Type B pancreatic cell (in vitro differentiated cells): ENCODE data around the gene HMGCR. TPM values are rescaled to one million over a fixed set of nuclear protein-coding genes. Genes with fewer than 3 reads are reported as not detected.
"Not testable (repeated sequence)": the region's sequence is repeated elsewhere in the genome, so short reads cannot be mapped to it uniquely, and the experiment has no call there.

Experiments used
- DNase-seq: peaks from one replicate; pipeline ENCODE4 v3.0.0; 2021; ENCODE audit warnings: mixed read lengths; ENCODE audit not compliant: unreplicated experiment; ENCODE audit errors: extremely low spot score
- H3K27ac Mint-ChIP-seq: 2 replicates; pipeline ENCODE4 v1.8.0; 2021; ENCODE audit warnings: mild to moderate bottlenecking, mixed read lengths
- H3K27me3 Mint-ChIP-seq: 2 replicates; pipeline ENCODE4 v1.8.0; 2021; ENCODE audit warnings: mixed read lengths
- H3K36me3 Mint-ChIP-seq: 2 replicates; pipeline ENCODE4 v1.8.0; 2021; ENCODE audit warnings: mixed read lengths
- H3K4me1 Mint-ChIP-seq: one replicate; pipeline ENCODE4 v1.8.0; 2021; ENCODE audit warnings: mixed read lengths; ENCODE audit not compliant: unreplicated experiment
- H3K4me3 Mint-ChIP-seq: 2 replicates; pipeline ENCODE4 v1.8.0; 2021; ENCODE audit warnings: mild to moderate bottlenecking, mixed read lengths
- H3K9me3 Mint-ChIP-seq: 2 replicates; pipeline ENCODE4 v1.8.0; 2021; ENCODE audit warnings: mixed read lengths
- CTCF ChIP-seq: fragments of 200-600 bp; sonication (generic); conservative IDR thresholded peaks from 2 replicates; pipeline ENCODE4 v1.5.0; 2021; ENCODE audit warnings: antibody characterized with exemption, mild to moderate bottlenecking
- total RNA-seq: library from RNA; stranded (reverse); gene quantifications from 2 replicates; pipeline ENCODE4 v1.2.1, GENCODE V29; 2021; ENCODE audit warnings: low replicate concordance

HMGCR gene
- total RNA-seq, 1 donor from 2014 or later: 134 TPM

DNA sequence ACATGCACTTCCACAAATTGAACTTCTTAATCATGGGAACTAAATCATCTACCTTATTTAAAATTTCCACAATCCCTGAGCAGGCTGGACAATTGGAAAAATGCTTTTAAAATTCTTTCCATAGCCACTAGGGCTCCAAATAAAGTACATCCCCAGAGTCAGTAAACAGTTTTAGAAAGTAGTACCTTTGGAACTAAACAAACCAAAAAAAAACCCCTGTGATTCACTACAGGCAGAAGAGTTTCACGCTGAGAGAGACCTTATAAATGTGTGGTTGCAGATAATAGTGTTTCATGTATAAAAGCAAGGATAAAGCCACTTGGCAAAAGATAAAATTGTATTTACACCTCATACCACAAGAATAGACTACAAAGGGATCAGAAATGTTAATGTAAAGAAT is 11.8 kb upstream of the HMGCR start:
- Mint-ChIP-seq H3K4me3 (no peak overlapping the region), H3K27ac (no peak overlapping the region), H3K36me3 (no peaks in the 10 kb centered on the region), H3K4me1 (peaks cover 5% of the 10 kb centered on the region), H3K9me3 (no peaks in the 10 kb centered on the region), H3K27me3 (no peaks in the 10 kb centered on the region)
- TF ChIP-seq CTCF: peak; percentile 41
- DNase-seq: no peak

DNA sequence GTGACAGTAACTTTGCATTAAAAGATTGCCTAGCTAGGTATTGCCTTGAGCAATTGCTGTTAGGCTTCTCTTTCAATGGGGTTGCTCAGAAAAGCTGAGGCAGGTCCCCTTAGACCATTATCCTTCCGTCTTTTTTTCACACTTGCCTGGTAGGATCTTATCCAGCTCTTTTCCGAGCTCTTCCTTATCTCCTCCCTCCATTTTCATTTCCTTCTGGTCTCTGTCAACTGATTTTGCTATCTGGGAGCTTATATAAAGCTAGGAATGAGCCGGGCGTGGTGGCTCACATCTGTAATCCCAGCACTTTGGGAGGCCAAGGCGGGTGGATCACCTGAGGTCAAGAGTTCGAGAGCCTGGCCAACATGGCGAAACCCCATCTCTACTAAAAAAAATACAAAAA is 6.6 kb upstream of the HMGCR start:
- DNase-seq: no peak
- Mint-ChIP-seq H3K4me3 (no peak overlapping the region), H3K9me3 (no peaks in the 10 kb centered on the region), H3K4me1 (peaks cover under 1% of the 10 kb centered on the region), H3K36me3 (no peaks in the 10 kb centered on the region), H3K27ac (no peak overlapping the region), H3K27me3 (no peaks in the 10 kb centered on the region)
- no peak for TF ChIP-seq CTCF

DNA sequence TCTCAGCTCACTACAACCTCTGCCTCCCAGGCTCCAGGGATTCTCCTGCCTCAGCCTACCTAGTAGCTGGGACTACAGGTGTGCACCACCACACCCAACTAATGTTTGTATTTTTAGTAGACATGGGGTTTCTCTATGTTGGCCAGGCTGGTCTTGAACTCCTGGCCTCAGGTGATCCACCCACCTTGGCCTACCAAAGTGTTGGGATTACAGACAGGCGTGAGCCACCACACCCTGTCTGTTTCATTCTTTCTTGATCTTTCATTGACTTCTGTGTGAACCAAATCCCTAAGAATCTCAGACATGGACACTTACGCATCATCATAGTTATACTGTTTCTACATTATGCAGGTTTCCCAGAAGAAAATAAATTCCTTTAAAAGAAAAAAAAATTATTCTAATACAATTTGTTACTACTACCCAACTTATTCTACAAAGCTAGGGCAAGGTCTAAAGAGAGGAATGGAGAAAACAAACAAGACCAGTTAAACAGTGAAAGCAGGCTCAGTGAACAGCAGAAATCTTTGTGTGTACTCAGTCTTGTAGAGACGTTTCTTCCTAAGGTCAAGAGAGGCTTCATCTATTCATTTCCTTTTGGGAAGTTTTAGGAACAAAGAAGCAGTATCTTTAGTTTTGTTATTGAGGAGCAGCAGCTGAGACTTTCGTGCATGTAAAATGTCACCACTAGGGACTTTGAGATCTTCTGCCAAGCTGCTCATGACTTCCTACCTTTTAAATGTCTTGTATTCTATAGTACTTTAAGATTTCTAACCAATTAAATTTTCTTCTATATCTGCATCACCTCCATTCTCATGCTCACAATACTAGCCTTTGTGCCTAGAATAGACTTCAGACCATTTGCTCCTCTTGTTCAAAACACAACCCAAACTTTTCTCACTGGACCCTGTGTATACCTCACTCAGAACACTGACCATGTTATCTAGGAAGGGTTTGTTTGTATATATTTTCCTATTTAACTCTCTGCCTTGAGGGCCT is 5.6 kb upstream of the HMGCR start:
- H3K27me3 Mint-ChIP-seq: no peaks in the 10 kb centered on the region
- H3K9me3 Mint-ChIP-seq: no peaks in the 10 kb centered on the region
- peak; percentile 65 for TF ChIP-seq CTCF
- H3K4me3 Mint-ChIP-seq: no peak overlapping the region
- no peak for DNase-seq
- H3K36me3 Mint-ChIP-seq: no peaks in the 10 kb centered on the region
- H3K4me1 Mint-ChIP-seq: no peaks in the 10 kb centered on the region
- no peak overlapping the region for H3K27ac Mint-ChIP-seq

DNA sequence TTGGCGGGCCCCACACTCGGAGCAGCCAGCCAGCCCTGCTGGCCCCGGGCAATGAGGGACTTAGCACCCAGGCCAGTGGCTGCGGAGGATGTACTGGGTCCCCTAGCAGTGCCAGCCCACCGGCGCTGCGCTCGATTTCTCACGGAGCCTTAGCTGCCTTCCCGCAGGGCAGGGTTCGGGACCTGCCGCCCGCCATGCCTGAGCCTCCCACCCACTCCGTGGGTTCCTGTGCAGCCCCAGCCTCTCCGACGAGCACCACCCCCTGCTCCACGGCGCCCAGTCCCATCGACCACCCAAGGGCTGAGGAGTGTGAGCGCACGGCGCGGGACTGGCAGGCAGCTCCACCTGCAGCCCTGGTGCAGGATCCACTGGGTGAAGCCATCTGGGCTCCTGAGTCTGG is 3.3 kb upstream of the HMGCR start:
- H3K9me3 Mint-ChIP-seq, H3K27me3 Mint-ChIP-seq, H3K4me1 Mint-ChIP-seq, DNase-seq, H3K4me3 Mint-ChIP-seq, H3K36me3 Mint-ChIP-seq, H3K27ac Mint-ChIP-seq: not testable (repeated sequence)

DNA sequence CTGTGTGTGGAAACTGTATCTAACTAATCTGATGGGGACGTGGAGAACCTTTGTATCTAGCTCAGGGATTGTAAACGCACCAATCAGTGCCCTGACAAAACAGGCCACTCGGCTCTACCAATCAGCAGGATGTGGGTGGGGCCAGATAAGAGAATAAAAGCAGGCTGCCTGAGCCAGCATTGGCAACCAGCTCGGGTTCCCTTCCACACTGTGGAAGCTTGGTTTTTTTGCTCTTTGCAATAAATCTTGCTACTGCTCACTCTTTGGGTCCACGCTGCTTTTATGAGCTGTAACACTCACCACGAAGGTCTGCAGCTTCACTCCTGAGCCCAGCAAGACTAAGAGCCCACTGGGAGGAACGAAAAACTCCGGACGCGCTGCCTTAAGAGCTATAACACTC is 2.6 kb upstream of the HMGCR start:
- not testable (repeated sequence) for H3K27me3 Mint-ChIP-seq, DNase-seq, H3K4me1 Mint-ChIP-seq, H3K9me3 Mint-ChIP-seq, H3K36me3 Mint-ChIP-seq, H3K27ac Mint-ChIP-seq
- H3K4me3 Mint-ChIP-seq: peak overlapping the region; percentile 35

- Mint-ChIP-seq H3K9me3 (no peaks in the 10 kb centered on the region), H3K4me3 (no peak overlapping the region), H3K36me3 (peaks cover 5% of the 10 kb centered on the region), H3K27me3 (no peaks in the 10 kb centered on the region), H3K27ac (no peak overlapping the region), H3K4me1 (peaks cover 20% of the 10 kb centered on the region)
- TF ChIP-seq CTCF: no peak
- DNase-seq: no peak
These were observed 1.5 kb upstream of the HMGCR start for GRCh38 chr5:75335486-75335885.
